ENCODE measurements around the gene ZC3H10.
"Not testable (repeated sequence)": the region's sequence is repeated elsewhere in the genome, so short reads cannot be mapped to it uniquely, and the experiment has no call there.

Gene ZC3H10

GRCh38 chr12:56154818-56155217, 36.8 kb downstream of the ZC3H10 start:
- no peak for DNase-seq (ENCODE audit: low read depth)

DNA sequence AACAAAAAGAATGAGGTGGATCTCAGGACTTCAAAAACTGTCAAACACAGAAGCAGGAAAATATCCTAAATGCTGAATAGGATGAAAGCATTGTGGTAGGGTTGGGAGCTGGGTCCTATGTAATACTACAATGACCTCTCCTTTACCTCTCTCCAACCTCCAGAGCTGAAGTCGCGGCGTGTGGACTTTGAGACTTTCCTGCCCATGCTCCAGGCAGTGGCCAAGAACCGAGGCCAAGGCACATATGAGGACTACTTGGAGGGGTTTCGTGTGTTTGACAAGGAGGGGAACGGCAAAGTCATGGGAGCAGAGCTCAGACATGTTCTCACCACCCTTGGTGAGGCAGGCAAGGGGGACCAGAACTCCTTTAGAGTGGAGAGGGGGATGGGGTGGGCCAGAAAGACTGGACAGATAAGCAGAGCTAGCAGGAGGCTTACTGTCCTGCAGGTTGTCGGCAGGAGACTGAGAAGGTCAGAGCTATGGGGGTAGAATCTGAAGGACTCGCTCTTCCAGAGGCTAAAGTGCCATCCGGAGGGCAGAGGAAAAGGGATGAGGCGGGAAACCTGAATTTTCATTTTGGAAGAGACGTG, 37.3 kb downstream of the ZC3H10 start:
- no peak for DNase-seq (ENCODE audit: low read depth)

GRCh38 chr12:56156464-56157200, 38.6 kb downstream of the ZC3H10 start:
- DNase-seq (ENCODE audit: low read depth), result not testable (repeated sequence)

DNA sequence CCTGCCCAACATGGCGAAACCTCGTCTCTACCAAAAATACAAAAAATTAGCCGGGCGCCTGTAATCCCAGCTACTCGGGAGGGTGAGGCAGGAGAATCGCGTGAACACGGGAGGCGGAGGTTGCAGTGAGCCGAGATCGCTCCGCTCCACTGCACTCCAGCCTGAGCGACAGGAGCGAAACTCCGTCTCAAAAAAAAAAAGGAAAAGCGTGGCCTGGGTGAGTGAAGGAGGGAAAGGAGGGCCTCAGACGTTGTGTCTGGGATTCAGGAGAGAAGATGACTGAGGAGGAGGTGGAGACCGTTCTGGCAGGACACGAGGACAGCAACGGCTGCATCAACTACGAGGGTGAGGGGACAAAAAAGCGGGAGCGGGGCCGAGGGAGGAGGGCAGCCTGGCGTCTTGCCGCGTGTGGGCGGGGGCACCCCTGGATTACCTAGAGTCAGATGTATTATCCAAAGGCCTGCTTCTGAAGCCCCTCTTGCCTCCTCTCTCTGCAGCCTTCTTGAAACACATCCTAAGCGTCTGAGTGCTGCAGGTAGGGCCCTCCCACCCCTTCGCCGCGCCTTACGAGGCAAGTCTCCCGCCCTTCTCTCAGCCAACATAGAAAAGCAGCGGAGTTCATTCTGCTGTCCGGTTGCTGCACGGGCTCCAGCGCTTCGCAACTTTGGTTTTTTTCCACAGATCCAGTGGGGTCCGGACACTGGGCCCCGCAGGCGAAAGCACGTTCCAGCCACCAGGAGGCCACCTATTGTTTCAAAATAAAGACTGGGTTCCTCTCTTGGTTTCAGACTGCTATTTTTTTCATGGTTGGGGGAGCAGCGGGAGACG, 39.3 kb downstream of the ZC3H10 start:
- DNase-seq (ENCODE audit: low read depth), result peak; percentile 54

- DNase-seq (ENCODE audit: low read depth), result peak; percentile 85
These were observed 40.2 kb downstream of the ZC3H10 start, which contains the start of gene MYL6 for GRCh38 chr12:56158029-56158925. TSS of gene MYL6 (plus strand) at chr12:56158359. CDS start at chr12:56158402, 43 bp downstream.

DNA sequence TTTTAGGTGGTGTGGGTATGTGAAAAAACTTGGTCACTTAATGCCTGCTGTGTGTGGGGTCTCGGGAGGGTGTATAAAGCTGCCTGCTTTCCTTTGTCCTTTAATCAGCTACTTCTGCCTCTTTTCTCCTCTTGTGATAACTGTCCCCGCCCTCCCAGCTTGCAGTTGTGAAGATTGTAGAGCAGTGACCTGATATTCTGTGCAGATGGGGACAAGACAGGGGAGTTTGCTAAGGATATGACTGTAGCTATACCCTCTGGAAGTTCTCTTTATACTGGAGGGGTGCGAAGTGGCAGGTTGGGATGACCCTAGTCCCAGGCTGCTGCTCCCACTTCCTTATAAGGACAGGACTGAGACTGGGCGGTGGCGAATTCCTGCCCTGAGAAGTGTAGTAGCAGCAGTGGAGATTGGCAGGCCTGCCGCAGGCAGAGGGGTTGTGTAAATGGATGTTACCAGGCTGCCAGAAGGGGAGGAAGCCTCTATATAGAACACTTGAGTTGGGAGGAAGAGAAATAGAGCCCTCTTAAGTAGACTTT, 40.9 kb downstream of the ZC3H10 start:
- peak; percentile 31 for DNase-seq (ENCODE audit: low read depth)

DNA sequence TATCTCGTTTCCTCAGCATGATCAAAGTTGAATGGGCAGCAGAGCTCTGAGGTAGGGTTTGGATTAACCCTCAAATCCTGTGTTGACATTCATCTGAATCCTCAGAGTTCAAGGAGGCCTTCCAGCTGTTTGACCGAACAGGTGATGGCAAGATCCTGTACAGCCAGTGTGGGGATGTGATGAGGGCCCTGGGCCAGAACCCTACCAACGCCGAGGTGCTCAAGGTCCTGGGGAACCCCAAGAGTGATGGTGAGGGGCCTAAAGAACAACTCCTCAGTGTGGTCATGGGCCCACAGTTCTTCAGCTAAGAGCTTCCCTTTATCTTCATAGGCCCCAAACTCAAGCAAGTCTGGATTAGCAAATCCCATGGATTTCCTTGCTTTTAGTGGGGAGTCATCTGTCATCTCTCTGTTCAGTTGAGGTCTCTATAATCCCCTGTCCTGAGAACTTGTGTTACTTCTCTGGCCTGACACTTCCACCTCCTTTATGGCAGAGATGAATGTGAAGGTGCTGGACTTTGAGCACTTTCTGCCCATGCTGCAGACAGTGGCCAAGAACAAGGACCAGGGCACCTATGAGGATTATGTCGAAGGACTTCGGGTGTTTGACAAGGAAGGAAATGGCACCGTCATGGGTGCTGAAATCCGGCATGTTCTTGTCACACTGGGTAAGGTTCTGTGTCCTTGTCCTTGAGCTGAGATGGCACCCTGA, 41.6 kb downstream of the ZC3H10 start:
- no peak for DNase-seq (ENCODE audit: low read depth)

DNA sequence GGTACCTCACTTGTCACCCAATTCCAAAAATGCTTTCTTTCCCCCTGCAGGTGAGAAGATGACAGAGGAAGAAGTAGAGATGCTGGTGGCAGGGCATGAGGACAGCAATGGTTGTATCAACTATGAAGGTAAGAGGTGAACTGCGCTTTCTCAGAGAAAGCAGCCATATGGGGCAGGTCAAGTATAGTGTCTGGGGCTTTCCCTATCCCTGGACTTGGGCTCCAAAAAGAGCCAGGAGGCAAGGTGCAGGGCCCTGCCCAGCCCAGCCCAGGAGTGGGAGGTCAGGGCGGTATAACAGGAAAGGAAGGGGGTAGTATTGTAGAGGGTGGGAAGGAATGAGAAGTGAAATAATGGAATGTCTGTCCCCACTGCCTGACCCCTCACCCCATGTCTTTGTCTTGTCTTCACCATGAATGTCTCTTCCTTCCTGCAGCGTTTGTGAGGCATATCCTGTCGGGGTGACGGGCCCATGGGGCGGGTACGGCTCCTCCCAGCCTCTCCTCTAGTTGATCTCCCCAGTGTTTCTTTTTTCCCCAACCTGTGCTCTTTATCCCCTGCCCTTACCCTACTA, 42.2 kb downstream of the ZC3H10 start:
- DNase-seq (ENCODE audit: low read depth), result no peak

GRCh38 chr12:56160894-56161689, 43.0 kb downstream of the ZC3H10 start:
- DNase-seq (ENCODE audit: low read depth), result no peak

DNA sequence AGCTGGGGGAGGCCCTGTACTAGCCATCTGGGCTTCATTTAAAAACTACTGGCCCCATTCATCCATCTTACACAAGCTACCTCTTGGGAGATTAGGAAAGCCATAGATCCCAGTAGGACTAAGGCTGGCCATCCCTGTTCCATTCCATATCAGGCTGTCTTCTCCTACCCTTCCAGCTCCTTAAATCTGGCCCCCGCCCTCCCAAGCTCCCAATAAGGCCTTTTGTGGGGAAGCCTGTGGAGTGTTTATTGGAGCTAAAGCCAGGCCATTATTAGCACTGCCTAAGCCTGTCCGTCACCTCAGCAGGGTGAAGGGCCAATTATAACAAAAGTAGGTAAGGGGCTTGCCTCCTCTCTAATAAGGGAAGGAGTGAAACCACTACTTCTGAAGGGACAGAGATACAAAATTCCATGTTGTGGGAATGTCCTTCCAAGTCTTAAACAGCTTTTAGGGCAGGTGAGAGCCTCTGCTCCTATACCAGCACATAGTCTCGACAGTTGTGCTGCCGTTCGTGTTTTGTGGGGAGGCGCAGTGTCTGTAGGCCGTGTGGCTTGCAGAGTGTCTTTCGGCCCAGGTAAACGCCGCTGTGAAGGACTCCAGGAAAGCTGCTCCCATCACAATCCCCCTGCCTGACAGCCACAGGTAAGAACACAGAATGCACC, 43.8 kb downstream of the ZC3H10 start:
- DNase-seq (ENCODE audit: low read depth), result no peak

DNA sequence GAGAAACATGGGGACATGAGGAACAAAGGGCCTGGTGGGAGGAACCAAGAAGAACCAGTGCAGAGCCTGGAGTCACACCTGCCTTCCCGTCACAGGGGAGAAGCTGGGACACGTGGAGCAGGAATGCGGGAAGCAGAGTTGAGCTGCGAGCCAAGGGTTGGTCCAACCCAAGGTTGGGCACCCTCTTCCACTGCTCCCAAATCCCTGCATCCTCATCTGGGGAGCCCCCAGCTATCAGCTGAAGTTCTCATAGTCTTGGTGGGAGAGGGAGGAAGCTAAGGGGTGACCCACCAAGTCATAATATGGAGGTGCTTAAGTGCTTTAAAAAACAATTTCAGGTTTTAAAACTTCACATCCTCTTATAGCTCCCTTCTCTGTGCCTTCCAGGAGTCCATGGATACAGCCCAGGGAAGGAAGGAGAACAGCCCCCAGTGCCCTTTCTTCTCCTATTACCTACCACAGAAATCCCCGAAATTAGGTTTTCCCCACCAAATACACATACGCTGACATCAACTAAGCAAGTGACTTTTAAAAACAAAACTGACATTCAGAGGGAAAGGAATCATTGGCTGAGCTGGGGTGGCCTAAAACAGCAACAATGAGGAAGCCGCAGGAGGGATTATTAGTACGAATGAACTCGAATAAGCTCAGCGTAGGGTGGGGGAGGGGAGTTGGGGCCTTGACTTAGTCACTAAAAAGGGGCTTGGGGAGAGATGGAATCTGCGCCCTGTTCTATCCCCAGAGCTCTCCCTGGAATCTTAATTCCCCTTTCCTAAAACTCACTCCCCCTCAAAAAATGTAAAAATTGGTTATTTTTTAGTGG, 44.6 kb downstream of the ZC3H10 start:
- no peak for DNase-seq (ENCODE audit: low read depth)

DNA sequence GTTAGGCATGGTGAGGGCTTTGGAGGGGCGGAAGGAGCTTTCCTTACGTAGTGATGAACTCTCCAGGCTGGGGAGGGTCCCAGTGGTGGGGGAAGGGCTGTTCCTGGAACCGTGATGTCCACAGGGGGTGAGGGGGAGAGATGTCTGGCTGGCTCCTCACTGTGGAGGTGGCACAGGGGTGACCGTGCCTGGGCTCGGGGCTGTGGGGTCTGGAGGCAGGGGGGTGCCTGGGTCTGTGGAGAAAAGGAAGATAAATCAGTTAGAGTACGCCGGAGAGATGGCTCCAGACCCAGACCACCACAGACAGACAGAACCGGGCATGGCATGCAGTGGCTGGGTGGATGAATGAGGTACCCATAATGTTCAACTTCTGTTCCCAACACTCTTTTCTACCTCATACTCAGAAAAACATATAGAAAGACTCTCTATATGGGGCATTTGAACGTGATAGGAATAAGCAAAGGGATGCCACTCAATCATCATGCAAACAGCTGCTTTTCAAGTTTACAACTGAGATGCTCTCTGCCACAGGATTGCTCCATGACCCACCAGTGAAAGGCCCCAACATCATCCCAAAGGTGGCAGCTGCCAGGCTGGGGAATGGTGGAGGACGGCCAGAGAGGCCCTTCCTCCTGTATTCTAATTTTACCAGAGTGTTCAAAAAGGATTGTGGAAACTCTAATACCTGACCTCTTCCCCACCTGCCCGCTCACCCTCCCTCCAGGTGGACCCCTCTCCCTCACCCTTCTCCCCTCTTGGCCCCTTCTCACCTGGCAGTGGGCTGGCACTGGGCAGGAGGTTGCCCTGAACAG, 45.7 kb downstream of the ZC3H10 start:
- DNase-seq (ENCODE audit: low read depth), result no peak

DNA sequence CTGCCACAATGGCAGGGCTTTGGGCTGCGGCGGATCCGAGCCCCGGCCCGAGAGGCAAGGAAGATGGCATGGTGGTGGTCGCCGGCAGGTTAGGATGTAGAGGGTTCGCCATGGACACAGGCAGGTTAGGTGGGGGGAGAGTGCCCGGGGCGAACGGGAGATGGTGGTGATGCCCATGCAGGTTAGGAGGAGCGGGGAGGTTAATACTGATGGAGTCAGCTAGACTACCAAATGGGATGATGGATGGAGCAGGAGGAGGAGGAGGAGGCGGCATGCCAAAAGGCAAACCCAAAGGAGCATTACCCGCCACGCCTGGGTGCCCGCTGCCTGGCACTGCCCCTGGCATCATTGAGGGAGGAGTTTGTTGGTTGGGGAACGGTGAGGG, 46.3 kb downstream of the ZC3H10 start:
- no peak for DNase-seq (ENCODE audit: low read depth)

DNA sequence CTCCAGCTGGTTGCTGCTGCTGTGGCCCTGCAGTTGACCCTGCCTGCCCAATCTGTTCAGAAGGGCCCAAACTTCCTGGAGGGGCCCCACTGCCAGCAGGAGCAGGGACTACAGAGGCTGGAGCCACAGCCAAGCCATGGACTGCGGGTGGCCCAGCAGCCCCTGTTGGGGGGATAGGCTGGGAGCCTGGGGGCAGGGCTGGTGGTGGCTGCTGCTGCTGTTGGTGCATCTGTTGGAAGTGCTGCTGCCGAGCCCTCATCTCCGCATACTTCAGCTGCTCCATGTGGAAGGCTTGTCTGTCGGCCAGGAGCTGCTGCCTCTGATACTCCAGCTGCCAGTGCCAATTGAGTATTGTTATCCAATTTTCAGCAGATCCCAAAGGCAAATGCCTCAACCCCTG, 47.3 kb downstream of the ZC3H10 start:
- no peak for DNase-seq (ENCODE audit: low read depth)

DNA sequence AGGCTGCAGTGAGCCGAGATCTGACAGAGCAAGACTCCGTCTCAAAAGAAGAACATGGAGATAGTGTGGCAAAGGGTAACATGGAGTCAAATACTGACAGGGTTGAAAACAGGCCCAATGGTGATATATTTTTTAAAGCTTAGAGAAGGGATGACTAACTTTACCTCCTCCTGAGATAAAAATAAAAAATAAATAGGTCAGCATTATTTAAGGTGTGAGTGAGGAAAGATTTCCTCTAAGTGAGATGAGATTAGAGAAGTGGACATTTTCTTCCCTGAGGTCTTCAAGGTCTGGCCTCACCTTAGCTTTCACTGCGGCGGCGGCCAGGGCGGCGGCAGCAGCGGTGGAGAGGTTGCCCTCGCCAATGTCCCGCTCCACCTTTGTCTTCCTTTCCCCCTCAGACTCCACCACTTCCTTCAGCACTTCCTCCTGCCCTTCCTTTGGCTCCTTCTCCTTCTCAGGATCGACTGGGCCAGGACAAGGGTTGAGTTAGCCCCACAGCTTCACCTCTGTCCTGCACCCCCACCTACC, 51.2 kb downstream of the ZC3H10 start:
- DNase-seq (ENCODE audit: low read depth), result no peak

- no peak for DNase-seq (ENCODE audit: low read depth)
These were observed 54.8 kb downstream of the ZC3H10 start for GRCh38 chr12:56172839-56173238.

Measured in GM04503 (cell line).